GM21825 (cell line): Measurements from ENCODE around the gene TUBB6.

Source experiments
- ATAC-seq: cut with Tn5 transposase; IDR thresholded peaks from one replicate; pipeline ENCODE4 v1.9.1; 2021; ENCODE audit warnings: mild to moderate bottlenecking, moderate library complexity; ENCODE audit not compliant: unreplicated experiment

Gene TUBB6

GRCh38 chr18:12313530-12314245, 5.6 kb downstream of the TUBB6 start:
- no peak for ATAC-seq

- ATAC-seq: no peak
These were observed 6.7 kb downstream of the TUBB6 start for GRCh38 chr18:12314591-12315305.

GRCh38 chr18:12315490-12315889, 7.4 kb downstream of the TUBB6 start:
- ATAC-seq: no peak

GRCh38 chr18:12315911-12316310, 7.9 kb downstream of the TUBB6 start:
- no peak for ATAC-seq

- ATAC-seq: no peak
These were observed 9.8 kb downstream of the TUBB6 start for GRCh38 chr18:12317664-12318333.

- no peak for ATAC-seq
These were observed 10.3 kb downstream of the TUBB6 start for GRCh38 chr18:12318334-12318697.

GRCh38 chr18:12318857-12319256, 10.8 kb downstream of the TUBB6 start:
- ATAC-seq: no peak

GRCh38 chr18:12321333-12321732, 13.3 kb downstream of the TUBB6 start:
- peak; percentile 71 for ATAC-seq

- no peak for ATAC-seq
These were observed 17.1 kb downstream of the TUBB6 start for GRCh38 chr18:12324991-12325725.

GRCh38 chr18:12325726-12326245, 17.7 kb downstream of the TUBB6 start:
- ATAC-seq: no peak

- no peak for ATAC-seq
These were observed 18.8 kb downstream of the TUBB6 start for GRCh38 chr18:12326711-12327460.

- ATAC-seq: peak; percentile 74
These were observed 19.6 kb downstream of the TUBB6 start for GRCh38 chr18:12327510-12328178.

GRCh38 chr18:12328179-12328823, 20.3 kb downstream of the TUBB6 start:
- no peak for ATAC-seq

- ATAC-seq: no peak
These were observed 21.2 kb downstream of the TUBB6 start for GRCh38 chr18:12329125-12329698.

GRCh38 chr18:12330766-12331165, 22.7 kb downstream of the TUBB6 start:
- ATAC-seq: no peak

- ATAC-seq: no peak
These were observed 25.7 kb downstream of the TUBB6 start for GRCh38 chr18:12333506-12334290.

GRCh38 chr18:12334366-12334808, 26.3 kb downstream of the TUBB6 start:
- no peak for ATAC-seq

- no peak for ATAC-seq
These were observed 26.8 kb downstream of the TUBB6 start for GRCh38 chr18:12334863-12335262.
